Measurements from ENCODE around the gene RABGAP1L. TPM values are rescaled to one million over a fixed set of nuclear protein-coding genes. Genes with fewer than 3 reads are reported as not detected.

Gene RABGAP1L
- total RNA-seq, 1 donor from 2014 or later, result 30.2 TPM

DNA sequence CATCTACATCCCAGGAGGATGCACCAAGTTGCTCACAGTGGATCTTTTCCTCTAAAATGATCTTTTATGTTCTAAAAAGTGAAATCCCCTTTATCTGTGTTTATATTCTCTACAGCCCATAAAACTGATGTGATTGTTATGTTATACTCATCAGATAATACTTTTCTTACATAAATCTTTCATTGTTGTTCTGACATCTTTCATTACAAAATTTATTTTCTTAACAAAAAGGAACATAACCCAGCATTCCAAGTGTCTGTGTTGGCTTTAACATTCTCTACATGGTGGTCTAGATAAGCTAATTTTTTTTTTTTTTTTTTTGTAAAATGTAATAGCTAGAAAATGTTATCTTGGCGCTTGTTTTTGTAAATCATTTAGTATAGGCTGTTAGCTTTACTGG is 832.2 kb downstream of the RABGAP1L start:
- no peak overlapping the region for H3K27ac Mint-ChIP-seq (ENCODE audit: unreplicated experiment)
- no peaks in the 10 kb centered on the region for H3K4me1 Mint-ChIP-seq (ENCODE audit: unreplicated experiment)
- H3K9me3 Mint-ChIP-seq (ENCODE audit: unreplicated experiment), result no peaks in the 10 kb centered on the region
- H3K36me3 Mint-ChIP-seq (ENCODE audit: low read depth, unreplicated experiment), result no peaks in the 10 kb centered on the region
- H3K4me3 Mint-ChIP-seq (ENCODE audit: unreplicated experiment), result no peak overlapping the region
- DNase-seq (ENCODE audit: low spot score), result no peak
- peaks cover 3% of the 10 kb centered on the region for H3K27me3 Mint-ChIP-seq (ENCODE audit: unreplicated experiment)
- TF ChIP-seq, protein P1, sequence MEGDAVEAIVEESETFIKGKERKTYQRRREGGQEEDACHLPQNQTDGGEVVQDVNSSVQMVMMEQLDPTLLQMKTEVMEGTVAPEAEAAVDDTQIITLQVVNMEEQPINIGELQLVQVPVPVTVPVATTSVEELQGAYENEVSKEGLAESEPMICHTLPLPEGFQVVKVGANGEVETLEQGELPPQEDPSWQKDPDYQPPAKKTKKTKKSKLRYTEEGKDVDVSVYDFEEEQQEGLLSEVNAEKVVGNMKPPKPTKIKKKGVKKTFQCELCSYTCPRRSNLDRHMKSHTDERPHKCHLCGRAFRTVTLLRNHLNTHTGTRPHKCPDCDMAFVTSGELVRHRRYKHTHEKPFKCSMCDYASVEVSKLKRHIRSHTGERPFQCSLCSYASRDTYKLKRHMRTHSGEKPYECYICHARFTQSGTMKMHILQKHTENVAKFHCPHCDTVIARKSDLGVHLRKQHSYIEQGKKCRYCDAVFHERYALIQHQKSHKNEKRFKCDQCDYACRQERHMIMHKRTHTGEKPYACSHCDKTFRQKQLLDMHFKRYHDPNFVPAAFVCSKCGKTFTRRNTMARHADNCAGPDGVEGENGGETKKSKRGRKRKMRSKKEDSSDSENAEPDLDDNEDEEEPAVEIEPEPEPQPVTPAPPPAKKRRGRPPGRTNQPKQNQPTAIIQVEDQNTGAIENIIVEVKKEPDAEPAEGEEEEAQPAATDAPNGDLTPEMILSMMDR (IDR thresholded peaks at IDR 0.05; ENCODE audit: unreplicated experiment), result no peak

DNA sequence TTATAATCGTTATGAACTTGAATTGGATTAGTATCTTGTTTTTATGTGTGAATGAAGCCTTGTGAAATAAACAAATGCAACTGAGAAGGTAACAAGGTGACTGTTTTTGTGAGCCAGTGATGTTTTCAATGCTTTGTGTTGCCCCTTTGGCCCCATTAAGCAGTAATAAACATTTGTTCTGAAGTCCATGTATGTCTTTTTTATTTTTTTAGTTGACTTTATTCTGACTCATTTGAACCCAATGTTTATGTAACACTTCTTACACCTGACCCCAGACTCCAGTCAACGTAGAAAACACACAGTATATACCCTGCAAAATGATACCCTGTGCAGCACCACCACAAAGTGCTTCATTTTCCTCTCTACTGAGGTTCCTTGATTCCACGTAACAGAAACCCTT is 835.8 kb downstream of the RABGAP1L start:
- Mint-ChIP-seq H3K4me1 (ENCODE audit: unreplicated experiment) (peaks cover 3% of the 10 kb centered on the region), H3K36me3 (ENCODE audit: low read depth, unreplicated experiment) (no peaks in the 10 kb centered on the region), H3K27ac (ENCODE audit: unreplicated experiment) (no peak overlapping the region), H3K9me3 (ENCODE audit: unreplicated experiment) (no peaks in the 10 kb centered on the region), H3K27me3 (ENCODE audit: unreplicated experiment) (no peaks in the 10 kb centered on the region), H3K4me3 (ENCODE audit: unreplicated experiment) (no peak overlapping the region)
- DNase-seq (ENCODE audit: low spot score), result no peak
- TF ChIP-seq, protein P1 (IDR thresholded peaks at IDR 0.05; ENCODE audit: unreplicated experiment), result no peak

DNA sequence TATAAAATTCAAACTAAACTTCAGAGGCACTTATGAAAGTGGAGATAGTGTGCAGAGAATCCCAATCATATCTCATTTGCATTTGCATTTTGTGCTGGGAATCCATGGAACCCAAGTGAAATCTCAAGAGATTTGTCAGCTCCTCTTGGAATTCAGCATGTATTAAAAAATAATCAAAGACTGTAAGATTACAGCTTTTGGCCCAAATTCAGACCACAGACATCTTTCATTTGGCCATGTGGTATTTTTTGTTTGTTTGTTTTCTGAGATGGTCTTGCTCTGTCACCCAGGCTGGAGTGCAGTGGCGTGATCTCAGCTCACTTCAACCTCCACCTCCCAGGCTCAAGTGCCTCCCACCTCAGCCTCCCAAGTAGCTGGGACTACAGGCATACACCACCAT is 836.6 kb downstream of the RABGAP1L start:
- H3K36me3 Mint-ChIP-seq (ENCODE audit: low read depth, unreplicated experiment), result no peaks in the 10 kb centered on the region
- no peak for DNase-seq (ENCODE audit: low spot score)
- H3K27me3 Mint-ChIP-seq (ENCODE audit: unreplicated experiment), result peaks cover 7% of the 10 kb centered on the region
- peaks cover 10% of the 10 kb centered on the region for H3K4me1 Mint-ChIP-seq (ENCODE audit: unreplicated experiment)
- no peak overlapping the region for H3K27ac Mint-ChIP-seq (ENCODE audit: unreplicated experiment)
- H3K9me3 Mint-ChIP-seq (ENCODE audit: unreplicated experiment), result no peaks in the 10 kb centered on the region
- H3K4me3 Mint-ChIP-seq (ENCODE audit: unreplicated experiment), result no peak overlapping the region
- TF ChIP-seq, protein P1 (IDR thresholded peaks at IDR 0.05; ENCODE audit: unreplicated experiment), result no peak

DNA sequence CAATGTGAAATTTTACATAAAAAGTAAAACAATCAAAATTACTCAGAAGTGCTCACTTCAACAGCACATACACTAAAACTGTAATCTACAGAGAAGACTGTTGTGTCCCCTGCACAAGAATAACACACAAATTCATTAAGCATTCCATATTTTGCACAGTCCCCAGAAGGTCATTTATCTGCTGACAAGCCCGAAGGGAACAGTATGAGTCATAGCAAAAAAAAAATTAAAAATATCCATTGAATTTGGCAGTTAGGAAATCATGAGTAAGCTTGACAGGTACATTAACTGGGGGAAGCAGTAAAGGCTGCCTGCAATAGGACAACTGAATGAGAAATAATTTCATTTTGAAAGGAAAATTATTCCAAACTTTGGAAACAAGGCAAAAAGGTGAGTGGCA is 837.2 kb downstream of the RABGAP1L start:
- peaks cover 8% of the 10 kb centered on the region for H3K27me3 Mint-ChIP-seq (ENCODE audit: unreplicated experiment)

DNA sequence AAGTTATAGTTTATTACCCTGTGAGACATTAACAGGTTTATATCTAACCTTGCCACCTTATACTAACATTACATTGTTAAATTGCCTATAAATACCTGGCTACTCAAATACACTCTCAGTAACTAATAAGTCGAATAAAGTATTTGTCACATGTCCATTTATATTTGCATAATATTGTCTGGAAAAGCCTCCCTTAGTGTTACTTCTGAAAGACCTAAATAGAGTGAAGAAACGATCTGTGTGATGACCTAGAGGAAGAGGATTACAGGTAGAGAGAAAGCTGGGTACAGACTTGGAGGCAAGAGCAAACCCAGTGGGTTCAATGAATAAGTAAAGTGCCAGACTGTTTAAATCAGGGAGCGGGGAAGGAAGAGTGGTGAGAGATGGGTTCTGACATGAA is 837.7 kb downstream of the RABGAP1L start:
- no peak for DNase-seq (ENCODE audit: low spot score)
- Mint-ChIP-seq H3K4me3 (ENCODE audit: unreplicated experiment) (no peak overlapping the region), H3K27me3 (ENCODE audit: unreplicated experiment) (peaks cover 10% of the 10 kb centered on the region), H3K27ac (ENCODE audit: unreplicated experiment) (peak overlapping the region; percentile 4), H3K36me3 (ENCODE audit: low read depth, unreplicated experiment) (no peaks in the 10 kb centered on the region), H3K4me1 (ENCODE audit: unreplicated experiment) (peaks cover 20% of the 10 kb centered on the region), H3K9me3 (ENCODE audit: unreplicated experiment) (no peaks in the 10 kb centered on the region)
- TF ChIP-seq, protein P1 (IDR thresholded peaks at IDR 0.05; ENCODE audit: unreplicated experiment), result no peak

More for the DNA sequence above, 837.2 kb downstream of the RABGAP1L start:
- H3K27ac Mint-ChIP-seq (ENCODE audit: unreplicated experiment), result no peak overlapping the region
- no peak for DNase-seq (ENCODE audit: low spot score)
- no peak overlapping the region for H3K4me3 Mint-ChIP-seq (ENCODE audit: unreplicated experiment)
- H3K9me3 Mint-ChIP-seq (ENCODE audit: unreplicated experiment), result no peaks in the 10 kb centered on the region
- no peaks in the 10 kb centered on the region for H3K36me3 Mint-ChIP-seq (ENCODE audit: low read depth, unreplicated experiment)
- H3K4me1 Mint-ChIP-seq (ENCODE audit: unreplicated experiment), result peaks cover 15% of the 10 kb centered on the region
- TF ChIP-seq, protein P1 (IDR thresholded peaks at IDR 0.05; ENCODE audit: unreplicated experiment), result no peak

Data from endothelial cell (in vitro differentiated cells).